ENCODE measurements around the gene SLX4.

The SLX4 gene

GRCh38 chr16:3582276-3583165 lies 28.9 kb downstream of the SLX4 start:
- no peak for DNase-seq (ENCODE audit: low read depth in 2 of 2)

- no peak for DNase-seq (ENCODE audit: low read depth in 2 of 2)
Observed at GRCh38 chr16:3581392-3581791, 30.0 kb downstream of the SLX4 start.

GRCh38 chr16:3580686-3581085 lies 30.7 kb downstream of the SLX4 start:
- no peak for DNase-seq (ENCODE audit: low read depth in 2 of 2)

- no peak for DNase-seq (ENCODE audit: low read depth in 2 of 2)
Observed at GRCh38 chr16:3580251-3580651, 31.2 kb downstream of the SLX4 start.

- no peak for DNase-seq (ENCODE audit: low read depth in 2 of 2)
Observed at GRCh38 chr16:3579776-3580175, 31.6 kb downstream of the SLX4 start.

GRCh38 chr16:3578610-3579551 lies 32.5 kb downstream of the SLX4 start:
- DNase-seq (ENCODE audit: low read depth in 2 of 2), result peak; percentile 40 to 55

- peak in 1 of 2 donors; percentile 15 for DNase-seq (ENCODE audit: low read depth in 2 of 2)
Observed at GRCh38 chr16:3578121-3578520, 33.3 kb downstream of the SLX4 start.

GRCh38 chr16:3577302-3577752 lies 34.1 kb downstream of the SLX4 start, which contains the start of gene NLRC3:
Gene NLRC3 (minus strand): TSS chr16:3577403. CDS start chr16:3565036, 12,367 bp downstream.
- peak in 1 of 2 donors; percentile 19 for DNase-seq (ENCODE audit: low read depth in 2 of 2)

GRCh38 chr16:3576211-3576610 lies 35.2 kb downstream of the SLX4 start:
- peak in 1 of 2 donors; percentile 4 for DNase-seq (ENCODE audit: low read depth in 2 of 2)

- DNase-seq (ENCODE audit: low read depth in 2 of 2), result no peak
Observed at GRCh38 chr16:3575491-3575890, 35.9 kb downstream of the SLX4 start.

- DNase-seq (ENCODE audit: low read depth in 2 of 2), result no peak
Observed at GRCh38 chr16:3574195-3574594, 37.2 kb downstream of the SLX4 start.

GRCh38 chr16:3573146-3573815 lies 38.1 kb downstream of the SLX4 start:
- DNase-seq (ENCODE audit: low read depth in 2 of 2), result no peak

GRCh38 chr16:3570420-3571062 lies 40.9 kb downstream of the SLX4 start:
- DNase-seq (ENCODE audit: low read depth in 2 of 2), result no peak

GRCh38 chr16:3569851-3570250 lies 41.6 kb downstream of the SLX4 start:
- DNase-seq (ENCODE audit: low read depth in 2 of 2), result no peak

- DNase-seq (ENCODE audit: low read depth in 2 of 2), result no peak
Observed at GRCh38 chr16:3566990-3567389, 44.4 kb downstream of the SLX4 start.

GRCh38 chr16:3564889-3565141 lies 46.6 kb downstream of the SLX4 start:
- DNase-seq (ENCODE audit: low read depth in 2 of 2), result no peak

GRCh38 chr16:3564130-3564888 lies 47.1 kb downstream of the SLX4 start:
- no peak for DNase-seq (ENCODE audit: low read depth in 2 of 2)

GRCh38 chr16:3562914-3563480 lies 48.4 kb downstream of the SLX4 start:
- no peak for DNase-seq (ENCODE audit: low read depth in 2 of 2)

- no peak for DNase-seq (ENCODE audit: low read depth in 2 of 2)
Observed at GRCh38 chr16:3561626-3562025, 49.8 kb downstream of the SLX4 start.

GRCh38 chr16:3554351-3554928 lies 57.0 kb downstream of the SLX4 start:
- no peak for DNase-seq (ENCODE audit: low read depth in 2 of 2)

Measured in stimulated activated CD4-positive, alpha-beta T cell treated with anti-CD3 and anti-CD28 coated beads, Interleukin-4, amount 100 ng/mL, for 48 hours (primary cell).